Glutamatergic neuron (in vitro differentiated cells): ENCODE data around the gene SIN3A. TPM values are rescaled to one million over a fixed set of nuclear protein-coding genes. Genes with fewer than 3 reads are reported as not detected.
"Not testable (repeated sequence)": the region's sequence is repeated elsewhere in the genome, so short reads cannot be mapped to it uniquely, and the experiment has no call there.

Experiments used
- DNase-seq: peaks from one replicate; pipeline ENCODE4 v3.0.0; 2022
- H3K27ac Mint-ChIP-seq: one replicate; pipeline ENCODE4 v1.8.0; 2020; ENCODE audit warnings: mild to moderate bottlenecking, mixed read lengths, inconsistent platforms; ENCODE audit not compliant: unreplicated experiment
- H3K27me3 Mint-ChIP-seq: one replicate; pipeline ENCODE4 v1.8.0; 2020; ENCODE audit warnings: mild to moderate bottlenecking, moderate library complexity, mixed read lengths, inconsistent platforms; ENCODE audit not compliant: unreplicated experiment
- H3K36me3 Mint-ChIP-seq: one replicate; pipeline ENCODE4 v1.8.0; 2020; ENCODE audit warnings: mild to moderate bottlenecking, mixed read lengths, inconsistent platforms; ENCODE audit not compliant: unreplicated experiment
- H3K4me1 Mint-ChIP-seq: one replicate; pipeline ENCODE4 v1.8.0; 2020; ENCODE audit warnings: mild to moderate bottlenecking, low read depth, mixed read lengths, inconsistent platforms; ENCODE audit not compliant: unreplicated experiment
- H3K4me3 Mint-ChIP-seq: one replicate; pipeline ENCODE4 v1.8.0; 2020; ENCODE audit warnings: mild to moderate bottlenecking, mixed read lengths, inconsistent platforms; ENCODE audit not compliant: unreplicated experiment
- H3K9me3 Mint-ChIP-seq: one replicate; pipeline ENCODE4 v1.8.0; 2020; ENCODE audit warnings: mild to moderate bottlenecking, moderate library complexity, mixed read lengths, inconsistent platforms; ENCODE audit not compliant: unreplicated experiment
- CTCF ChIP-seq: fragments of 200-600 bp; sonication (generic); IDR thresholded peaks from one replicate; pipeline ENCODE4 v1.5.0; 2021; ENCODE audit not compliant: partially characterized antibody, unreplicated experiment
- total RNA-seq: library from RNA; stranded (reverse); fragmentation: NEBNext Ultra II Directional; extraction: Animal tissue kit (Norgen Biotek cat#: 25700); gene quantifications from one replicate; pipeline ENCODE4 v1.2.1, GENCODE V29; 2021; ENCODE audit not compliant: unreplicated experiment

Gene SIN3A
- total RNA-seq, 1 donor from 2014 or later, result 45.4 TPM

GRCh38 chr15:75353604-75354003 lies 97.9 kb downstream of the SIN3A start:
- H3K36me3 Mint-ChIP-seq, result no peaks in the 10 kb centered on the region
- no peak for TF ChIP-seq CTCF
- H3K9me3 Mint-ChIP-seq, result peaks cover 5% of the 10 kb centered on the region
- DNase-seq, result no peak
- no peak overlapping the region for H3K27ac Mint-ChIP-seq
- H3K4me3 Mint-ChIP-seq, result no peak overlapping the region
- no peaks in the 10 kb centered on the region for H3K4me1 Mint-ChIP-seq
- H3K27me3 Mint-ChIP-seq, result peaks cover 3% of the 10 kb centered on the region

GRCh38 chr15:75352186-75353080 lies 99.1 kb downstream of the SIN3A start:
- Mint-ChIP-seq H3K27me3 (peaks cover 3% of the 10 kb centered on the region), H3K36me3 (no peaks in the 10 kb centered on the region), H3K4me1 (peaks cover 1% of the 10 kb centered on the region), H3K27ac (no peak overlapping the region), H3K4me3 (no peak overlapping the region), H3K9me3 (peaks cover 5% of the 10 kb centered on the region)
- no peak for DNase-seq
- TF ChIP-seq CTCF, result no peak

GRCh38 chr15:75350601-75351361 lies 100.7 kb downstream of the SIN3A start:
- DNase-seq, result no peak
- Mint-ChIP-seq H3K36me3 (no peaks in the 10 kb centered on the region), H3K27me3 (peaks cover 6% of the 10 kb centered on the region), H3K9me3 (peaks cover 9% of the 10 kb centered on the region), H3K4me3 (no peak overlapping the region), H3K27ac (no peak overlapping the region), H3K4me1 (peaks cover 1% of the 10 kb centered on the region)
- no peak for TF ChIP-seq CTCF

- no peak for DNase-seq
- Mint-ChIP-seq H3K4me3 (no peak overlapping the region), H3K9me3 (peaks cover 9% of the 10 kb centered on the region), H3K27me3 (peaks cover 6% of the 10 kb centered on the region), H3K27ac (no peak overlapping the region), H3K4me1 (peaks cover 1% of the 10 kb centered on the region), H3K36me3 (no peaks in the 10 kb centered on the region)
- TF ChIP-seq CTCF, result no peak
Measured at GRCh38 chr15:75349851-75350588, 101.5 kb downstream of the SIN3A start.

- H3K4me3 Mint-ChIP-seq, H3K27me3 Mint-ChIP-seq, DNase-seq, H3K9me3 Mint-ChIP-seq, H3K27ac Mint-ChIP-seq, H3K4me1 Mint-ChIP-seq, H3K36me3 Mint-ChIP-seq: not testable (repeated sequence)
Measured at GRCh38 chr15:75349351-75349669, 102.2 kb downstream of the SIN3A start.
